Measurements from ENCODE around the gene VSTM2L.

The VSTM2L gene

GRCh38 chr20:37879843-37880242, 23.1 kb upstream of the VSTM2L start:
- no peak for DNase-seq

- DNase-seq: no peak
Observed at GRCh38 chr20:37880726-37881591, 22.0 kb upstream of the VSTM2L start.

GRCh38 chr20:37881601-37882343, 21.2 kb upstream of the VSTM2L start:
- no peak for DNase-seq

- no peak for DNase-seq
Observed at GRCh38 chr20:37882961-37883712, 19.8 kb upstream of the VSTM2L start.

DNA sequence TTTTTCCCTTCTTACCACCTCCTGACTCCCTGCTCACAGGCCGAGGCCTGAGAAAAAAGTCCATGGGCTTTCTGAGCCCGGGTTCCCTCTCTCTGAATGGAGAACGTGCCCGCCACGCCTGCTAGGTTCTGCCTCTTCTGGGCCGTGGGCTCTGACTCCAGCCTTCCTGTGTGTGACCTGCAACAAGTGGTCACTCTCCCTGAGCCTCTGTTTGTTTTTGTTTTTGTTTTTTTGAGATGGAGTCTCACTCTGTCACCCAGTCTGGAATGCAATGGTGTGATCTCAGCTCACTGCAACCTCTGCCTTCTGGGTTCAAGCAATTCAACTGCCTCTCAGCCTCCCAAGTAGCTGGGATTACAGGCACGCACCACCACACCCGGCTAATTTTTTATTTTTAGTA, 17.9 kb upstream of the VSTM2L start:
- DNase-seq: no peak

- DNase-seq: no peak
Observed at GRCh38 chr20:37885593-37886503, 17.1 kb upstream of the VSTM2L start.

GRCh38 chr20:37886851-37887297, 16.1 kb upstream of the VSTM2L start:
- no peak for DNase-seq

- no peak for DNase-seq
Observed at GRCh38 chr20:37888641-37889040, 14.3 kb upstream of the VSTM2L start.

DNA sequence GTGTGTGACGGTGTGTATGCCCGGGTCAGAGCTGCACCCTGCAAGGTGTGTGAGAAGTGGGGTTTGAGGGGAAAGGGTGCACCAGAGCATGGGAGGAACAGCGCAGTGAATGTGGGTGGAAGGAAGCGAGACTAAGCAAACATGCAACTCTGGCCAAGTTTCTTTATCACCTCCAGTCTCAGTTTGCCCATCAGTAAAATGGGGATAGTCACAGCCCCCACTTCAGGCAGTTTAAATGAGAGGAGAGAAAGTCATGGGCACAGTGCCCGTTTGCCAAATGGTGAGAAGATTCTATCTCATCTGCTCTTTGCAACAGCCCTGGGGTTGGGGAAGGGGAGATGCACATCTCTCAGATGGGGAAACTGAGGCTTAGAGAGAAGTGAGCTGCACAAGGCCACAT, 12.8 kb upstream of the VSTM2L start:
- DNase-seq: no peak

GRCh38 chr20:37890643-37891042, 12.3 kb upstream of the VSTM2L start:
- no peak for DNase-seq

DNA sequence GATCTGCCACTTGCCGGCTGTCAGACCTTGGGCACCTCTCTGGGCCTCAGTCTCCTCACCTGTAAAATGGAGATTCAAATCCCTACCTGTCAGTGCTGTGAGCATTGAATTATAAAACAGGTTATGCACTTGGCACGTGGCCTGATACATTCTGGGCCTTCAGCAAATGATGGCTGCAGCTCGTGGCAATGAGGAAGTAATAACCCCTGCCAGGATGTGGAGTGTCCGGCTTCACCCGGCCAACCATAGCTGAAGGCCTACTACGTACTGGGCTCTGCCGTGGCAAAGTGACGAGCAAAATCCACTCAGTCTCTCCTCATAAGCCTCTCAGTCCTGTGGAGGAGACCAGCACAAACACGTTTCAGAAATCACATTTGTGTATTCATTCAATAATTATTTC, 10.9 kb upstream of the VSTM2L start:
- no peak for DNase-seq

DNA sequence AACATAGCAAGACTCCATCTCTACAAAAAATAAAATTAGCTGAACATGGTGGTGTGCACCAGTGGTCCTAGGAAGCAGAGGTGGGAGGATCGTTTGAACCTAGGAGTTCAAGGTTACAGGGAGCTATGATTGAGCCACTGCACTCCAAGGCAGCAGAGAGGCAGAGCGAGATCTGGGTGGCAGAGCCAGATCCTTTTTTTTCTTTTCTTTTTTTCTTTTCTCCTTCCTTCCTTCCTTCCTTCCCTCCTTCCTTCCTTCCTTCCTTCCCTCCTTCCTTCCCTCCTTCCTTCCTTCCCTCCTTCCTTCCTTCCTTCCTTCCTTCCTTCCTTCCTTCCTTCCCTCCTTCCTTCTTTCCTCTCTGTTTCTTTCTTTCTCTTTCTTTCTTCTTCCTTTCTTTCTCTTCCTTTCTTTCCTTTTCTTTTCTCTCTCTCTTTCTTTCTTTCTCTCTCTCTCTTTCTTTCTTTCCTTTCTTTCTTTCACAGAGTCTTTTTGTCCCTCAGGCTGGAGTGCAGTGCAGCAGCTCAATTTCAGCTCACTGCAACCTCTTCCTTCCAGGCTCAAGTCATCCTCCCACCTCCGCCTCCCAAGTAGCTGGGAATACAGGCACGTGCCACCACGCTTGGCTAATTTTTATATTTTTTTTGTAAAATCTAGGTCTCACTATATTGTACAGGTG, 9.2 kb upstream of the VSTM2L start:
- no peak for DNase-seq

- DNase-seq: no peak
Observed at GRCh38 chr20:37894454-37894853, 8.5 kb upstream of the VSTM2L start.

DNA sequence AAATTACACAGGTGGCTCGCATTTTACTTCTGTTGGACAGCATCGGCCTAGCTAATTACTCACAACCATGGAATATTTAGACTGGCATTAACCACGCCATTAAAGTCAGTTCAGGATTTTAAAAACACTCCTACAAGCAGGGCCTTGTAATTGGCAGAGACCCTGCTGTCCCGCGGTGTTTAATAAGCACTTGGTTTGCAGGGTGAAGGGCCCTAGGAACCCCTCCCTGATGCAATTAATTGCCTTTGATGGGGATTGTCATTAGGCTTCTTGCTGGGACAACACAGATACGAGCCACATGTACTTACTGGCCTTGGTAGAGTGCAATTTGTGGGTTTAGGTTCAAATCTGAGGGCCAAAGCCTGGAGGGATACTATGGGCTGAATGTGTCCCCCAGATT, 7.8 kb upstream of the VSTM2L start:
- no peak for DNase-seq

DNA sequence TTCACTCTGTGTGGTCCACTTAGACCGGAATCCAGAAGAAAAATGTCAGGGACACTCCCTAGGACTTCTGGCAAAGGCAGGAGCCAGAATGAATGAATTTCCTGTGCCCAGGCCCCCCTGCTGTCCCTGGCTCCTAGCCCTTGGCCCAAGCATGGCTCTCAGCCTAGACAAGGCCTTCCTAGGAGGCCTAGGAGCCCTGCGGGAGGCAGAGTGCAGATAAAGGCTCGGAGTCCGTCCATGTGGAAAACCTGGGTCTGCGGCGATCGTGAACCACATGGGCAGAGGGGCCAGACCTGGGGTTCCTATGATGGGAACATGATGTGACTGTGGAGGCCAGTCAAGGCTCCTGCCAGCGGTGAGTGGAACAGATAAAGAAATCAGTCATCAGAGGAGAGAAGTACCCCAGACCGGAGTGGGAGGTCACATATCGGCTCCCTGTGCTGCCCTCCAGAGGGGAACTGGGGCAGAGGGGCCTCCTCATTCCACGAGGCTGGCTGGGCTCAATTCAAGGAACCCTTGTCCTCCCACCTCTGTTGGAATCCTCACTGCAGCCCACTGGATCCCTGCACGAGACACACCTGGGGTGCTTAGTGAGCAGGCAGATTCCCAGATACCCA, 5.9 kb upstream of the VSTM2L start:
- no peak for DNase-seq

DNA sequence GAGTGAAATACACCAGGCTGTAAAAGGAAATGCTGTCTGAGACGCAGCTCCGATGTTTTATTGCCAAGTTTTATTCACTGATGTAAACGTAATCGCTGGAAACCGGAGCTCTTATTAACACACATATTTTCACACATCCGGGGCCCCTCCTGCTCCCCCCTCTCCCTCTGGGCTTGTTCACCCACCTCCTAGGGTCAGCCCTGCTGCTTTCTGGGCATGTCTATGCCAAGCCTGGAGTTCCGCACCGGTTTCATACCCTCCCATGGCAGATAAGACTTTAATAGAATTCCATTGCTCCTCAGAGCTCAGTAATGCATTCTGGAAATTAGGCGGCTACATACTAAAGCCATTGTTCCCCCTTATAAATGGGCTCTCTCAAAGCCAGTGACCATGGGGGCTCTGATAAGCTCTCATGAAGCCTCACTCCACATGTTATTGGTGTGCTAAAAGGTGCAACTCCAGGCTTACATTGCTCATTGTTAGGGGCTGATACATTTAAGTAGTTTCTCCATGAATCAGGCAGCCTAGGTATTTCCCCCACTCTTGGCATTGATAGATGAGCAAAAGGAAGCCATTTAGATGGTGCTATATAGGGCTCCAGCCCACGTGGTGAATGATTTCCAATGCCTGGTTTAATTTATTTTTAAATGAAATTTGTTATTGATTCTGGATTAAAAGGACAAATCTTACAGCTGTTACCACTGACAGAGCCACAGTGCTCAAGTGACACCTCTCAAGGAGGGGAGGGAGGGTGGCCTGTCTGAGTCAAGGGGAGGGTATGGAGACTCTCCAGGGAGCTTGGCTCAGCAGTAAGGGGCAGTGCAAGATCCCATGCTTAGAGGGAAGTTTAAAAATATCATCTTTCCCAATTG, 4.5 kb upstream of the VSTM2L start:
- no peak for DNase-seq

DNA sequence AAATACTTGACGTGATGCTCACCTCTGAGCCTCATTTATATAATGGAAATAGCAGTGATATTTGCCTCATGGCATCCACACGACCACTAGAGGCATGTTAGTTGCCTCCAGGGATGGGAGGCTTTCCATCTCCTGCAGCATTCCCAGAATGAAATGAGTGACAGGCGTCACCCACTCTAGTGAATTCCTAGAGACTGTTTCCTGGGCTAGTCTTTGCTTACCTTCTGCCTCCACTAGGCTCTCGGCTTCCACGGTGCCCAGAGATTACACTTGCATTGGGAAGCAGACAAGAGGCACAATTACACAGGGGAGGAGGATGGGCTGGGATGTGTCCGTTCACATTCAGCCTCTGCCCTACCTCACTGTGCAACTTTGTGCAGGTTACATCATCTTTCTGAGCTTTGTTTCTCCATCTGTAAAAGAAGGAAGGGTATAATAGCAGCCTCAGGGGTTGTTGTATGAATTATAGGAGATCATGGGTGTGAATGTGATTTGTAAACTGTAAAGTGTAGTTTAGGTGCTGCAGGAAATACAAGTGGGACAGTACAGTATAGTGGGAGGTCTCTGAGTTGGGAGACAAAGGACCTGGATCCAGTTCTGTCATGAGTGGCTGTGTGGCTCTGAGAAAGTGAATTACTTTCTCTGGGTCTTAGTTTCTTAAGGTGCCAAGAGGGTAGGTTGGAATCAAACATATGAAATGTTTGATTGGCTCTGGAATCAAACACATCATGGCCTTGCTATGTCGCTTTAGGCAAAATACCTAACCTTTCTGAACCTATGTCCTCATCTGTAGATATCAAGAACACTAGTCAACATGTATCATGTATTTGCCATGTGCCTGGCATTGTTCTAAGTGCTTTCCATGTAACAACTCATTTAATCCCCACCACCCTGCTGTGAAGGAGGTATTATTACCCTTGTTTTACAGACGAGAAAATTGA, 3.6 kb upstream of the VSTM2L start:
- DNase-seq: no peak

GRCh38 chr20:37901240-37901639, 1.7 kb upstream of the VSTM2L start:
- DNase-seq: no peak
